Non-pigmented ciliary epithelial cell (primary cell): ENCODE measurements around the gene MKI67.

Source experiments
- DNase-seq: peaks from one replicate; pipeline ENCODE4 v3.0.0-alpha.2; 2010; ENCODE audit warnings: low read depth

MKI67 gene

DNA sequence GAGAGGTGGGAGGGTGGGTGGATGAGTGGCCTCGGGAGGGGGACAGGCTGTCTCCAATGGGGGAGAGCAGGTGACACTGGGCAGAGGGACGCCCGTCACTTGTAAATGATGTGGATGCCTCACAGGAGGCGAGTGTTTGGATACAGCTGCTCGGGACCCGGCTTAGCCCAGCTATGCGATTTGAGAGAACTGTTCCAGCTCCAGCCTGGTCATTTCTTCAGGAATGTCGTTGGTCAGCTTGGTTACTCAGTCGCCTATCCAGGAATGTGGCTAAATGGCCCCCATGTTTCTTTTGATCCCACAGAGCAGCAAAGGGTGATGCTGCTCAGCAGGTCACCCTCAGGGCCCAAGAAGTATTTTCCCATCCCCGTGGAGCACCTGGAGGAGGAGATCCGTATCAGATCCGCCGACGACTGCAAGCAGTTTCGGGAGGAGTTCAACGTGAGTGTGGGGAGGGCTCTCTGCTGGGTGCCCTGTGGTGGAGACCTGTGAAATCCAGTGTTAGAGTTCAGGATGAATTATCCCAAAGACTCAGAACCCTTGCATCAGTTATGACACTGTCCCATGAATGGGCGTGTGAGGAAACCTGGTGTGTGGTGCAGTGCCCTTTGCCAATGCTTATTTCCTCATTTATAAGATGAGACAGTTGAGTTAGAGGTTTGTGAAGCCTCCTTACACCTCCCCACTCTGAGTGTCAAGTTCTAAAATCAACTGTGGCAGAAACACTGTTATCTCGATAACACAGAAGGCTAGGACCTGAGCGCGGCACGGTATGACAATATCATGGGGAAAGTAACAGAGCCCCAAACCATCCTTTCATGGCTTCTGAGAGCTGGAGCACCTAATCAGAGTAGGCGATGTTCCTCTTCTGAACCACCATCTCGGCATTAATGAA lies 76.8 kb downstream of the MKI67 start:
- DNase-seq: no peak

DNA sequence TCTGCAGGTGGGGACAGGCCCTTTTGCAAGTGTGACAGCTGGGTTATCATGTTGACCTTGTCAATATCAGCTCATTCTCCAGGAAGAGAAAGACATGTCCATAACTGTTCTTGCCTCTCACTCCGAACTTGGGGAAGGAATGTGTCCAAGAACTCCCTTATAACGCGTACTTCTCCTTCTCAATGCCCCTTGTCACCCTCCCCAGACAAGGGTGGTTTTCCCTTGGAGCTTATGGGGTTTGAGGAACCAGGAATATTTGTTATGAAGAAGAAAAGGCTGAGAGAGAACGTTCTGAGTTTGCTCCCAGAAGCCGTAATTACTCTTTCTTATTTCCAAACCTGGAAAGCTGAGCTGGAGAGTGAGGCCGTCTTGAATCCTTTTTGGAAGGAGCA lies 77.4 kb downstream of the MKI67 start:
- no peak for DNase-seq

GRCh38 chr10:128047991-128048818 lies 78.0 kb downstream of the MKI67 start:
- DNase-seq: no peak

DNA sequence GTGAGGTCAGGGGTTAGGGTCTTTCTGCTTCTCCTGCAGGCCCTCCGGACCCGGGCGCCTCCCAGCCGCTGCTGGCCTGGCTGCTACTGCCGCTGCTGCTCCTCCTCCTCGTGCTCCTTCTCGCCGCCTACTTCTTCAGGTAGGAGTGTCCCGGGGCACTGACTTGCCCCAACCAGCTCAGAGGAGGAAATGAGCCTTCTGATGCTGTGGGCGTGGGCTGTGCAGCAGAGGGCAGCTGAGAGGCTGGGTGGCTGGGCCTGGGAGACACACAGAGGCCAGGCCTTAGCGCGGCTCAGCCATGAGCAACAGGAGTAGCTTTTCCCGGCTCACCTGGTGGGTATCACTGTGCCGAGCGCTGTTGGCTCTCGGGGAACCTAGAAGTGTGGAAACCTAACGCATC lies 78.9 kb downstream of the MKI67 start:
- DNase-seq: no peak

- DNase-seq: no peak
Observed at GRCh38 chr10:128046953-128047290, 79.3 kb downstream of the MKI67 start.
